ENCODE measurements around the gene RAB39A.

The RAB39A gene

GRCh38 chr11:107991868-107992414, 63.7 kb downstream of the RAB39A start:
- TF ChIP-seq CTCF (IDR thresholded peaks at IDR 0.05; ENCODE audit: low read depth, low read length, missing control alignments): no peak
- no peak for DNase-seq (ENCODE audit: extremely low read depth, low read depth)
- no peak overlapping the region for H3K4me3 ChIP-seq (replicated peaks; ENCODE audit: low read depth, low read length)

- no peak overlapping the region for H3K4me3 ChIP-seq (replicated peaks; ENCODE audit: low read depth, low read length)
- no peak for TF ChIP-seq CTCF (IDR thresholded peaks at IDR 0.05; ENCODE audit: low read depth, low read length, missing control alignments)
- no peak for DNase-seq (ENCODE audit: extremely low read depth, low read depth)
Observed at GRCh38 chr11:107996006-107996776, 67.9 kb downstream of the RAB39A start.

GRCh38 chr11:107998761-107999160, 70.5 kb downstream of the RAB39A start:
- H3K4me3 ChIP-seq (replicated peaks; ENCODE audit: low read depth, low read length): no peak overlapping the region
- no peak for TF ChIP-seq CTCF (IDR thresholded peaks at IDR 0.05; ENCODE audit: low read depth, low read length, missing control alignments)
- DNase-seq (ENCODE audit: extremely low read depth, low read depth): no peak

- TF ChIP-seq CTCF (IDR thresholded peaks at IDR 0.05; ENCODE audit: low read depth, low read length, missing control alignments): peak; percentile 40
Observed at GRCh38 chr11:107999759-108000455, 71.7 kb downstream of the RAB39A start.

GRCh38 chr11:108002476-108002875, 74.2 kb downstream of the RAB39A start:
- no peak for DNase-seq (ENCODE audit: extremely low read depth, low read depth)
- no peak overlapping the region for H3K4me3 ChIP-seq (replicated peaks; ENCODE audit: low read depth, low read length)
- TF ChIP-seq CTCF (IDR thresholded peaks at IDR 0.05; ENCODE audit: low read depth, low read length, missing control alignments): no peak

More at GRCh38 chr11:107999759-108000455, 71.7 kb downstream of the RAB39A start:
- H3K4me3 ChIP-seq (replicated peaks; ENCODE audit: low read depth, low read length): no peak overlapping the region
- no peak for DNase-seq (ENCODE audit: extremely low read depth, low read depth)

GRCh38 chr11:108003623-108004022, 75.4 kb downstream of the RAB39A start:
- H3K4me3 ChIP-seq (replicated peaks; ENCODE audit: low read depth, low read length): no peak overlapping the region
- TF ChIP-seq CTCF (IDR thresholded peaks at IDR 0.05; ENCODE audit: low read depth, low read length, missing control alignments): no peak
- DNase-seq (ENCODE audit: extremely low read depth, low read depth): no peak

Data from HFF-Myc (cell line).